Heart left ventricle (tissue), 16 donors: ENCODE data around the gene WDR5B. TPM values are rescaled to one million over a fixed set of nuclear protein-coding genes. Genes with fewer than 3 reads are reported as not detected.

ENCODE experiments used
- ATAC-seq, 4 donors: fragments of 200-7000 bp; cut with Tn5 transposase; one replicate each; pipeline ENCODE4 v1.9.1; 2020 to 2022; ENCODE audit warnings: moderate library complexity in 4 of 4, mild to moderate bottlenecking in 3 of 4, moderate number of reproducible peaks in 1 of 4
- DNase-seq, 5 donors: peaks; one replicate each; pipeline ENCODE4 v3.0.0-alpha.2; 2020
- H3K27ac ChIP-seq, 12 donors: fragments of 200-600 bp; sonication (generic) in 4 of 12; one replicate each; pipeline versions ENCODE4 v1.5.0 to v1.8.0; 2016 to 2022; ENCODE audit warnings: mild to moderate bottlenecking in 2 of 12
- H3K27me3 ChIP-seq, 9 donors: fragments of 200-600 bp; sonication (generic) in 2 of 9; one replicate each; pipeline versions ENCODE4 v1.5.1 to v1.8.0; 2016 to 2022; ENCODE audit warnings: mild to moderate bottlenecking in 3 of 9
- H3K36me3 ChIP-seq, 9 donors: fragments of 200-600 bp; sonication (generic) in 2 of 9; one replicate each; pipeline versions ENCODE4 v1.5.0 to v1.8.0; 2018 to 2022; ENCODE audit warnings: mild to moderate bottlenecking in 2 of 9
- H3K4me1 ChIP-seq, 12 donors: fragments of 200-600 bp; sonication (generic) in 4 of 12; one replicate each; pipeline versions ENCODE4 v1.5.0 to v1.8.0; 2016 to 2022; ENCODE audit warnings: mild to moderate bottlenecking in 3 of 12
- H3K4me3 ChIP-seq, 12 donors: fragments of 200-600 bp; sonication (generic) in 4 of 12; one replicate each; pipeline versions ENCODE4 v1.5.0 to v1.8.0; 2017 to 2022; ENCODE audit warnings: mild to moderate bottlenecking in 9 of 12, moderate library complexity in 4 of 12
- H3K9me3 ChIP-seq, 12 donors: fragments of 200-600 bp; sonication (generic) in 4 of 12; one replicate each; pipeline versions ENCODE4 v1.5.0 to v1.8.0; 2016 to 2022; ENCODE audit warnings: mild to moderate bottlenecking in 1 of 12
- CTCF ChIP-seq, 12 donors: fragments of 200-600 bp; sonication (generic) in 4 of 12; IDR thresholded peaks; one replicate each; pipeline versions ENCODE4 v1.5.0 to v1.8.0; 2018 to 2022; ENCODE audit warnings: antibody characterized with exemption in 12 of 12, mild to moderate bottlenecking in 5 of 12
- POLR2A ChIP-seq, 2 donors: fragments of 450-650 bp; IDR thresholded peaks; one replicate each; pipeline ENCODE4 v1.6.1; 2017; ENCODE audit warnings: antibody characterized with exemption in 2 of 2, mild to moderate bottlenecking in 2 of 2, moderate library complexity in 2 of 2
- WGBS, 4 donors: extraction: QIAGEN DNeasy Blood & Tissue Kit in 2 of 4; methylation state at CpG; one replicate each; pipeline versions ENCODE4 v1.1.5 to v1.1.7; 2013 to 2018; 5-methylcytosine and 5-hydroxymethylcytosine counted together
- intact Hi-C, 10 donors: fragments of 100-400 bp; cut with DNase I; formaldehyde crosslinking; loops; one replicate each; pipeline versions ENCODE4 v1.11.1 to v1.14.2; 2022
- polyA plus RNA-seq, 2 donors: library from polyadenylated mRNA; stranded (reverse); fragments of 200-250 nt; gene quantifications; one replicate each; pipeline ENCODE4 v1.2.3, GENCODE V29; 2013
- total RNA-seq, 9 donors: library from RNA; depleted of rRNA in 2 of 9; stranded (reverse); fragments of >200 nt in 2 of 9; fragmentation: NEBNext Ultra II Directional in 3 of 9; extraction: Animal tissue kit (Norgen Biotek cat#: 25700) in 3 of 9; gene quantifications; one replicate each; pipeline versions ENCODE4 v1.1.0 to v1.2.4, GENCODE V29; 2016 to 2023
- donor health status: ischemic (EF 13 %, LVEDD 7.1; RV severe dilation, severe dysfunction).
- donor health status: healthy with polysubstance abuse.
- donor health status: DM: no; HTN: yes; CAD: no.
- donor health status: DM: no; HTN: no; CAD: no.
- donor health status: ischemic (EF 25% LVEDD 6.9; RV normal size, moderate dysfunction).
- donor health status: ischemic (EF 25% LVEDD 5.7; RV mildly dilated, moderate dysfunction).
- donor health status: healthy.
- donor health status: DM: yes; HTN: yes; CAD: no.
- donor health status: ischemic (EF 35%, LVEDD 5.7; RV mildly dilated, moderate dysfunction).
- donor health status: nonischemic (EF 11% LVEDD 7.7; RV severe dilation, severe dysfunction).
- donor health status: DM: yes; HTN: yes; CAD: no.
- donor health status: PGD.
- donor health status: ischemic (EF 29% LVEDD 5.4; RV normal size, mild dysfunction).
- donor health status: nonischemic (EF 23%, LVEDD 6.1; RV moderate dilation, normal function).

The WDR5B gene
- total and polyA plus RNA-seq, 11 donors, result 1.3 to 4.9 (median 2.9) TPM

DNA sequence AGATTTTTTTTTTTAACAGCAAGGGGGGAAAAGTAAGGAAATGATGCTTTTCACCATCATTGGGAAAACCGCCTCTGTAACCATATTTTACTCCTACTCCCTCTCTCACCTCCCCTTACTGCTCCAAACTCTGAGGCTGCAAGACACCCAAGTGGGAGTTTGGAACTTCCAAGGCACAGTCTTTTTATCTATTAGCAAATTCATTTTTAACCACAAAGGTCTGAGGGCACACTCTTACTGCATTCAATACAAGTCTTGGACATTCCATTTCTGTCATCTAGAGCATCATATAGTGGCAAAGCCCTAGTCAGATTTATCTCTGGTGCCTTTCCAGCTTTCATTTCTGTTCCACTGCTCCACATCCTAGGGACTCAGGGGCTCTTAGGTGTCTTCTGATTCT is 18.7 kb downstream of the WDR5B start:
- Histone ChIP-seq H3K27ac (no peak overlapping the region), H3K4me3 (no peak overlapping the region), H3K36me3 (peaks cover 0 to 4% (median 0%) of the 10 kb centered on the region in 9 donors), H3K9me3 (no peaks in the 10 kb centered on the region), H3K4me1 (peaks cover 0 to 17% (median 7%) of the 10 kb centered on the region in 12 donors), H3K27me3 (no peaks in the 10 kb centered on the region)
- no peak for TF ChIP-seq POLR2A (IDR thresholded peaks at IDR 0.05)
- no peak for TF ChIP-seq CTCF (IDR thresholded peaks at IDR 0.05)
- intact Hi-C loops, result loop anchor here in 1 of 10 donors (10.0 kb wide), 1 partner anchor 288 kb away; the partner anchor contains the start of gene PARP14
- ATAC-seq, result no peak
- DNase-seq, result no peak
- 90 to 98% (median 94%) methylated on average over 1 of the region's 1 CpG for WGBS, 4 donors

DNA sequence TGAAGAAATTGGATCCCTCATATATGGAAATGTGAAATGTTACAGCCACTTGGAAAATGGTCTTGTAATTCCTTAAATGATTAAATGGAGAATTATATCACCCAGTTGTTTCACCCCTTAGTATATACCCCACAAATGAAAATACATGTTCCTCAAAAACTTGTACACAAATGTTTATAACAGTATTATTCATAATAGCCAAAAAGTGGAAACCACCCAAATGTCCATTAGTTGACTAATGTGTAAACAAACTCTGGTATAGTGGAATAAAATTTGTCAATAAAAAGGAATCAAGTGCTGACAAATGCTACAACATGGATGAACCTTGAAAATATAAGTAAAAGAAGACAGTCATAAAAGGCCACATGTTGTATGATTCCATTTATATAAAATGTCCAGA is 19.4 kb downstream of the WDR5B start:
- intact Hi-C loops, result loop anchor here in 1 of 10 donors (10.0 kb wide), 1 partner anchor 288 kb away; the partner anchor contains the start of gene PARP14
- Histone ChIP-seq H3K36me3 (peaks cover 0 to 4% (median 0%) of the 10 kb centered on the region in 9 donors), H3K9me3 (no peaks in the 10 kb centered on the region), H3K27ac (no peak overlapping the region), H3K4me3 (no peak overlapping the region), H3K4me1 (peaks cover 0 to 24% (median 10%) of the 10 kb centered on the region in 12 donors), H3K27me3 (no peaks in the 10 kb centered on the region)
- DNase-seq (no peak), ATAC-seq (no peak)
- TF ChIP-seq CTCF (IDR thresholded peaks at IDR 0.05), result no peak
- TF ChIP-seq POLR2A (IDR thresholded peaks at IDR 0.05), result no peak

DNA sequence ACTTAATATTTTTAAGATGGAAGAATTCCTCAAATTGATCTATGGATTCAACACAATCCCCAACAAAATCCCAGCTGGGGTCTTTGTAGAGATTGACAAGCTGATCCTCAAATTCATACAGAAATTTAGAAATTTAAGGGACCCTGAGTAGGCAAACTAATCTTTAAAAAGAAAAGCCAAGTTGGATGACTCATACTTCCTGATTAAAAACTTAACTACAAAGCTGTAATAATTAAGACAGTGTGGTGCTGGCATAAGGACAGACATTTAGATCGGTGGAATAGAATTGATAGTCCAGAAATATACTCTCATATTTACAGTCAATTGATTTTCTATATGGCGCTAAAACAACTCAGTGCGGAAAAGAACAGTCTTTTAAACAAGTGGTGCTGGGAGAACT is 20.3 kb downstream of the WDR5B start:
- peaks cover 0 to 28% (median 12%) of the 10 kb centered on the region in 12 donors for H3K4me1 ChIP-seq
- 63 to 64% (median 64%) methylated on average over 3 of the region's 3 CpGs for WGBS, 4 donors
- H3K36me3 ChIP-seq, result peaks cover 0 to 4% (median 0%) of the 10 kb centered on the region in 9 donors
- ATAC-seq, result no peak
- no peaks in the 10 kb centered on the region for H3K9me3 ChIP-seq
- H3K4me3 ChIP-seq, result no peak overlapping the region
- H3K27ac ChIP-seq, result no peak overlapping the region
- DNase-seq, result no peak
- H3K27me3 ChIP-seq, result no peaks in the 10 kb centered on the region
- intact Hi-C loops, result loop anchor here in 1 of 10 donors (10.0 kb wide), 1 partner anchor 289 kb away; the partner anchor contains the start of gene PARP14
- TF ChIP-seq POLR2A (IDR thresholded peaks at IDR 0.05) (no peak), CTCF (IDR thresholded peaks at IDR 0.05) (no peak)

- WGBS, 4 donors, result 65 to 83% (median 79%) methylated on average over 1 of the region's 1 CpG
- no peak for DNase-seq
- H3K4me3 ChIP-seq, result no peak overlapping the region
- peaks cover 0 to 28% (median 15%) of the 10 kb centered on the region in 12 donors for H3K4me1 ChIP-seq
- no peaks in the 10 kb centered on the region for H3K27me3 ChIP-seq
- no peak for ATAC-seq
- no peaks in the 10 kb centered on the region for H3K9me3 ChIP-seq
- no peak overlapping the region for H3K27ac ChIP-seq
- H3K36me3 ChIP-seq, result peaks cover 0 to 4% (median 0%) of the 10 kb centered on the region in 9 donors
- intact Hi-C loops, result loop anchor here in 4 of 10 donors (5.0 to 10.0 kb wide), 2 partner anchors 283 to 291 kb away; partner anchors contain the start of gene PARP14 (in 1 of the 4)
- TF ChIP-seq POLR2A (IDR thresholded peaks at IDR 0.05), result no peak
- TF ChIP-seq CTCF (IDR thresholded peaks at IDR 0.05), result no peak
These were observed 21.7 kb downstream of the WDR5B start for GRCh38 chr3:122394173-122394572.
